ENCODE measurements around the gene FBXW2. TPM values are rescaled to one million over a fixed set of nuclear protein-coding genes. Genes with fewer than 3 reads are reported as not detected.

The FBXW2 gene
- total and polyA plus RNA-seq, 2 donors (not counting 3 experiments of a cell fraction or from before 2014, with no cell fraction given), result 32.5 to 70.2 TPM

GRCh38 chr9:120787933-120788332 is 5.3 kb downstream of the FBXW2 start:
- no peak for DNase-seq (ENCODE audit: low read depth, low spot score)
- no peaks in the 10 kb centered on the region for H3K9me1 ChIP-seq (replicated peaks; ENCODE audit: control insufficient read depth, extremely low read depth, insufficient read depth, low read length)
- H3K27ac ChIP-seq (ENCODE audit: insufficient read depth, low read depth, low read length), result no peak overlapping the region
- ChIA-PET POLR2A (no interaction called here), CTCF (interaction anchor here (0.8 to 1.1 kb wide), 2 partner anchors 14 to 168 kb away, joined by 3 to 4 read pairs; no protein-coding TSS in a partner anchor)
- H3K9me3 ChIP-seq (replicated peaks; ENCODE audit: control insufficient read depth, insufficient read depth, low read length), result no peaks in the 10 kb centered on the region
- BruUV-seq (replicated peaks), result no TSS peak
- FAIRE-seq, result no peak
- dilution Hi-C loops (cut with MboI; ENCODE audit: extremely low pct_ligation_motif_present, low sequenced_read_pairs), result no loop called here
- H4K20me1 ChIP-seq (replicated peaks; ENCODE audit: control insufficient read depth, extremely low read depth, insufficient read depth, low read length), result no peaks in the 10 kb centered on the region
- no peak overlapping the region for H2AFZ ChIP-seq (ENCODE audit: low read depth, low read length)
- intact Hi-C loops (cut with micrococcal nuclease), result no loop called here
- TF ChIP-seq GATA2 (IDR thresholded peaks at IDR 0.05; ENCODE audit: insufficient read depth, insufficient read length, low read depth, low read length) (no peak), MYC (IDR thresholded peaks at IDR 0.05; ENCODE audit: low read depth, low read length) (no peak), JUN (IDR thresholded peaks at IDR 0.05; ENCODE audit: borderline replicate concordance, insufficient read depth, insufficient read length, low read depth) (no peak), CTCF (IDR thresholded peaks at IDR 0.05; ENCODE audit: extremely low read depth in 1 of 2, insufficient read depth in 1 of 2, low read depth in 1 of 2, low read length in 2 of 2) (no peak), EZH2 (IDR thresholded peaks at IDR 0.05; ENCODE audit: borderline replicate concordance, low read depth, low read length, severe bottlenecking) (no peak), POLR2A (IDR thresholded peaks at IDR 0.05; ENCODE audit: low read depth, low read length) (no peak), MAX (IDR thresholded peaks at IDR 0.05; ENCODE audit: insufficient read depth, insufficient read length) (no peak), FOS (IDR thresholded peaks at IDR 0.05; ENCODE audit: borderline replicate concordance, insufficient read depth, low read length) (no peak), POLR2AphosphoS5 (IDR thresholded peaks at IDR 0.05; ENCODE audit: insufficient read depth, low read depth, low read length) (no peak)
- no peak overlapping the region for H3K4me3 ChIP-seq (replicated peaks in 1 of 3; ENCODE audit: insufficient read depth in 1 of 3, low read depth in 1 of 3, low read length in 3 of 3)
- H3K27me3 ChIP-seq (ENCODE audit: control insufficient read depth in 2 of 2, insufficient read depth in 2 of 2, low read length in 2 of 2), result no peaks in the 10 kb centered on the region
- H3K4me1 ChIP-seq (ENCODE audit: control insufficient read depth, extremely low read depth, insufficient read depth, low read length), result peaks cover 21% of the 10 kb centered on the region
- H3K4me2 ChIP-seq (ENCODE audit: insufficient read depth, low read length), result no peak overlapping the region
- peaks cover 10 to 12% of the 10 kb centered on the region in 2 experiments for H3K36me3 ChIP-seq (ENCODE audit: control insufficient read depth in 2 of 2, extremely low read depth in 1 of 2, insufficient read depth in 2 of 2, low read length in 2 of 2)
- peaks cover 76% of the 10 kb centered on the region for H3K79me2 ChIP-seq (ENCODE audit: control insufficient read depth, insufficient read depth, low read length)
- H3K9ac ChIP-seq (replicated peaks; ENCODE audit: extremely low read depth, insufficient read depth, low read length), result no peak overlapping the region
